ENCODE results near the gene SWAP70.

The SWAP70 gene

GRCh38 chr11:9790703-9791102 is 126.8 kb downstream of the SWAP70 start:
- no peak overlapping the region for H3K4me3 ChIP-seq (ENCODE audit: low read length, poor library complexity, severe bottlenecking)
- no peaks in the 10 kb centered on the region for H3K27me3 ChIP-seq (ENCODE audit: insufficient read depth, low read length, poor library complexity, severe bottlenecking)
- no peaks in the 10 kb centered on the region for H3K79me2 ChIP-seq (ENCODE audit: insufficient read depth, low read length)
- TF ChIP-seq EZH2phosphoT487 (IDR thresholded peaks at IDR 0.05; ENCODE audit: borderline replicate concordance), result no peak
- no peak for TF ChIP-seq CTCF (conservative IDR thresholded peaks at IDR 0.05; ENCODE audit: low read length)
- peaks cover 2% of the 10 kb centered on the region; the same call in 1 of the 2 replicates for H3K36me3 ChIP-seq (ENCODE audit: insufficient read depth, low read length)
- H3K4me2 ChIP-seq (ENCODE audit: low read depth, low read length, poor library complexity, severe bottlenecking), result no peak overlapping the region
- H3K9me2 ChIP-seq (replicated peaks; ENCODE audit: low read depth, low read length), result no peaks in the 10 kb centered on the region
- H3K9me3 ChIP-seq (ENCODE audit: insufficient read depth, low read depth, low read length), result no peaks in the 10 kb centered on the region
- H4K20me1 ChIP-seq (ENCODE audit: insufficient read depth, low read length, poor library complexity, severe bottlenecking), result no peaks in the 10 kb centered on the region
- no peak overlapping the region for H2AFZ ChIP-seq (ENCODE audit: low read length)
- no peaks in the 10 kb centered on the region for H3F3A ChIP-seq (ENCODE audit: low read depth)
- H3K9ac ChIP-seq (ENCODE audit: low read depth, low read length, poor library complexity, severe bottlenecking), result no peak overlapping the region
- peaks cover 3% of the 10 kb centered on the region for H3K4me1 ChIP-seq (ENCODE audit: insufficient read depth, low read length, poor library complexity, severe bottlenecking)

- no peak for TF ChIP-seq CTCF (conservative IDR thresholded peaks at IDR 0.05; ENCODE audit: low read length)
- TF ChIP-seq EZH2phosphoT487 (IDR thresholded peaks at IDR 0.05; ENCODE audit: borderline replicate concordance), result no peak
- Histone ChIP-seq H3K9me2 (replicated peaks; ENCODE audit: low read depth, low read length) (no peaks in the 10 kb centered on the region), H4K20me1 (ENCODE audit: insufficient read depth, low read length, poor library complexity, severe bottlenecking) (no peaks in the 10 kb centered on the region), H3K27me3 (ENCODE audit: insufficient read depth, low read length, poor library complexity, severe bottlenecking) (no peaks in the 10 kb centered on the region), H3K9ac (ENCODE audit: low read depth, low read length, poor library complexity, severe bottlenecking) (no peak overlapping the region), H3K4me3 (ENCODE audit: low read length, poor library complexity, severe bottlenecking) (no peak overlapping the region), H3K36me3 (ENCODE audit: insufficient read depth, low read length) (no peaks in the 10 kb centered on the region), H3K9me3 (ENCODE audit: insufficient read depth, low read depth, low read length) (no peaks in the 10 kb centered on the region), H3K4me1 (ENCODE audit: insufficient read depth, low read length, poor library complexity, severe bottlenecking) (no peaks in the 10 kb centered on the region), H2AFZ (ENCODE audit: low read length) (no peak overlapping the region), H3F3A (ENCODE audit: low read depth) (no peaks in the 10 kb centered on the region), H3K79me2 (ENCODE audit: insufficient read depth, low read length) (no peaks in the 10 kb centered on the region), H3K4me2 (ENCODE audit: low read depth, low read length, poor library complexity, severe bottlenecking) (no peak overlapping the region)
Observed at GRCh38 chr11:9796266-9796665, 132.4 kb downstream of the SWAP70 start.

GRCh38 chr11:9796854-9797253 is 133.0 kb downstream of the SWAP70 start:
- H3K9ac ChIP-seq (ENCODE audit: low read depth, low read length, poor library complexity, severe bottlenecking), result no peak overlapping the region
- no peaks in the 10 kb centered on the region for H3K79me2 ChIP-seq (ENCODE audit: insufficient read depth, low read length)
- H3K4me3 ChIP-seq (ENCODE audit: low read length, poor library complexity, severe bottlenecking), result no peak overlapping the region
- TF ChIP-seq CTCF (conservative IDR thresholded peaks at IDR 0.05; ENCODE audit: low read length) (no peak), EZH2phosphoT487 (IDR thresholded peaks at IDR 0.05; ENCODE audit: borderline replicate concordance) (no peak)
- H3K36me3 ChIP-seq (ENCODE audit: insufficient read depth, low read length), result no peaks in the 10 kb centered on the region
- H3K9me2 ChIP-seq (replicated peaks; ENCODE audit: low read depth, low read length), result no peaks in the 10 kb centered on the region
- no peaks in the 10 kb centered on the region for H3F3A ChIP-seq (ENCODE audit: low read depth)
- no peaks in the 10 kb centered on the region for H4K20me1 ChIP-seq (ENCODE audit: insufficient read depth, low read length, poor library complexity, severe bottlenecking)
- no peak overlapping the region for H2AFZ ChIP-seq (ENCODE audit: low read length)
- H3K9me3 ChIP-seq (ENCODE audit: insufficient read depth, low read depth, low read length), result no peaks in the 10 kb centered on the region
- no peaks in the 10 kb centered on the region for H3K27me3 ChIP-seq (ENCODE audit: insufficient read depth, low read length, poor library complexity, severe bottlenecking)
- H3K4me2 ChIP-seq (ENCODE audit: low read depth, low read length, poor library complexity, severe bottlenecking), result no peak overlapping the region
- H3K4me1 ChIP-seq (ENCODE audit: insufficient read depth, low read length, poor library complexity, severe bottlenecking), result no peaks in the 10 kb centered on the region
